ENCODE data around the gene KCNAB1.
A peak's percentile ranks its signal among the peaks of the same experiment; 100 is the strongest.

Gene KCNAB1

GRCh38 chr3:156465194-156465593, 344.8 kb downstream of the KCNAB1 start:
- DNase-seq, result no peak

GRCh38 chr3:156469456-156469855, 349.1 kb downstream of the KCNAB1 start:
- no peak for DNase-seq

- DNase-seq, result no peak
These were observed 351.1 kb downstream of the KCNAB1 start for GRCh38 chr3:156471431-156471830.

- no peak for DNase-seq
These were observed 351.8 kb downstream of the KCNAB1 start for GRCh38 chr3:156472150-156472549.

GRCh38 chr3:156472684-156473083, 352.3 kb downstream of the KCNAB1 start:
- DNase-seq, result no peak

GRCh38 chr3:156473341-156473740, 353.0 kb downstream of the KCNAB1 start:
- DNase-seq, result no peak

GRCh38 chr3:156474560-156475389, 354.4 kb downstream of the KCNAB1 start:
- no peak for DNase-seq

- peak; percentile 82 for DNase-seq
These were observed 356.9 kb downstream of the KCNAB1 start for GRCh38 chr3:156477323-156477722.

- no peak for DNase-seq
These were observed 358.5 kb downstream of the KCNAB1 start for GRCh38 chr3:156478891-156479290.

- no peak for DNase-seq
These were observed 359.2 kb downstream of the KCNAB1 start for GRCh38 chr3:156479604-156480003.

- no peak for DNase-seq
These were observed 360.6 kb downstream of the KCNAB1 start for GRCh38 chr3:156480949-156481348.

GRCh38 chr3:156483002-156483401, 362.6 kb downstream of the KCNAB1 start:
- no peak for DNase-seq

- peak; percentile 76 for DNase-seq
These were observed 363.0 kb downstream of the KCNAB1 start for GRCh38 chr3:156483426-156483825.

- DNase-seq, result peak; percentile 77
These were observed 363.8 kb downstream of the KCNAB1 start for GRCh38 chr3:156483961-156484787.

GRCh38 chr3:156488767-156489166, 368.4 kb downstream of the KCNAB1 start:
- DNase-seq, result peak; percentile 32

- DNase-seq, result peak; percentile 53
These were observed 369.1 kb downstream of the KCNAB1 start for GRCh38 chr3:156489462-156489911.

GRCh38 chr3:156491192-156491591, 370.8 kb downstream of the KCNAB1 start:
- DNase-seq, result no peak

- peak; percentile 87 for DNase-seq
These were observed 372.5 kb downstream of the KCNAB1 start for GRCh38 chr3:156492801-156493261.

GRCh38 chr3:156493887-156494286, 373.5 kb downstream of the KCNAB1 start:
- DNase-seq, result no peak

- no peak for DNase-seq
These were observed 375.4 kb downstream of the KCNAB1 start for GRCh38 chr3:156495816-156496215.

- DNase-seq, result peak; percentile 80
These were observed 376.9 kb downstream of the KCNAB1 start for GRCh38 chr3:156497326-156497725.

- no peak for DNase-seq
These were observed 377.9 kb downstream of the KCNAB1 start for GRCh38 chr3:156498307-156498706.

GRCh38 chr3:156507285-156507684, 386.9 kb downstream of the KCNAB1 start:
- peak; percentile 48 for DNase-seq

Measured in fibroblast of upper back skin (primary cell).